A549 (cell line): ENCODE data around the gene PALS1. TPM values are rescaled to one million over a fixed set of nuclear protein-coding genes. Genes with fewer than 3 reads are reported as not detected.
A peak's percentile ranks its signal among the peaks of the same experiment; 100 is the strongest.

Experiments used
- ATAC-seq, 2 experiments: fragments of 200-7000 bp in 1 of 2; fragments of >200 bp in 1 of 2; cut with Nextera tagmentation in 1 of 2; cut with Tn5 transposase in 1 of 2; 3 replicates each; pipeline versions ENCODE4 v1.8.0 to v1.9.1; 2018 to 2020; ENCODE audit warnings: mild to moderate bottlenecking in 1 of 2, moderate library complexity in 1 of 2
- CTCF ChIA-PET: fragments of 300-600 bp; sonication (Branson Sonifier 250); formaldehyde crosslinking; extraction: SDS; loops from one replicate; lab custom pipeline; 2021; ENCODE audit warnings: antibody characterized with exemption, inconsistent platforms; lab: Yijun Ruan, JAX
- POLR2A ChIA-PET: fragments of 350-600 bp; formaldehyde crosslinking; extraction: SDS; loops from one replicate; lab custom pipeline; 2021; ENCODE audit warnings: antibody characterized with exemption, inconsistent platforms; lab: Yijun Ruan, JAX
- DNase-seq, 2 experiments: peaks; one replicate each; pipeline versions ENCODE4 v3.0.0 to v3.0.0-alpha.2; 2011 to 2016; ENCODE audit warnings: low read depth in 1 of 2, low spot score in 1 of 2
- FAIRE-seq: peaks from 2 replicates; lab custom pipeline; 2011; peaks lifted over from hg19 to GRCh38; lab: Jason Lieb, UNC
- H3K27ac ChIP-seq, 2 experiments: fragments of >200 bp; sonication (Bioruptor Twin); formaldehyde crosslinking; 3 replicates each; pipeline ENCODE4 v1.5.1; 2016 to 2017
- H3K4me1 ChIP-seq: fragments of >200 bp; sonication (Bioruptor Twin); formaldehyde crosslinking; 3 replicates; pipeline ENCODE4 v1.6.1; 2016
- H3K4me2 ChIP-seq: fragments of >200 bp; sonication (Bioruptor Twin); formaldehyde crosslinking; 3 replicates; pipeline ENCODE4 v1.6.1; 2016
- H3K4me3 ChIP-seq: fragments of >200 bp; sonication (Bioruptor Twin); formaldehyde crosslinking; 3 replicates; pipeline ENCODE4 v1.5.1; 2016
- H3K9me3 ChIP-seq: fragments of >200 bp; sonication (Bioruptor Twin); formaldehyde crosslinking; 3 replicates; pipeline ENCODE4 v1.6.1; 2016
- BHLHE40 ChIP-seq: IDR thresholded peaks from 2 replicates; pipeline ENCODE4 v1.6.1; 2012; ENCODE audit warnings: low read depth, low read length, inconsistent platforms
- CHD2 ChIP-seq: fragments of 150-350 bp; IDR thresholded peaks from 2 replicates; pipeline ENCODE4 v1.6.1; 2014; ENCODE audit warnings: low read length; ENCODE audit not compliant: partially characterized antibody
- CHD4 ChIP-seq: fragments of 200-600 bp; sonication (generic); IDR thresholded peaks from 2 replicates; pipeline ENCODE4 v1.6.1; 2016; ENCODE audit warnings: antibody characterized with exemption, mild to moderate bottlenecking, borderline replicate concordance
- E2F6 ChIP-seq: IDR thresholded peaks from 2 replicates; pipeline ENCODE4 v1.6.1; 2012; ENCODE audit warnings: low read depth, borderline replicate concordance
- FOSL2 ChIP-seq, 2 experiments: fragments of 450-650 bp in 1 of 2; fragments of >200 bp in 1 of 2; sonication (Bioruptor Twin) in 1 of 2; formaldehyde crosslinking; IDR thresholded peaks; 2 replicates each; pipeline versions ENCODE4 v1.5.0 to v1.6.1; 2016 to 2020; ENCODE audit warnings: mild to moderate bottlenecking in 1 of 2, moderate library complexity in 1 of 2
- HEYL ChIP-seq: fragments of 250-450 bp; sonication (Bioruptor Pico); IDR thresholded peaks from 2 replicates; pipeline ENCODE4 v1.8.0; 2021; ENCODE audit warnings: mild to moderate bottlenecking, moderate library complexity
- HOXB5 ChIP-seq: fragments of 250-450 bp; sonication (Bioruptor Pico); IDR thresholded peaks from 2 replicates; pipeline ENCODE4 v1.5.0; 2020; ENCODE audit warnings: mild to moderate bottlenecking, moderate library complexity
- JUN ChIP-seq, 2 experiments: fragments of >200 bp; sonication (Bioruptor Twin); formaldehyde crosslinking; IDR thresholded peaks; 2 replicates in 1 of 2; 3 replicates in 1 of 2; pipeline ENCODE4 v1.6.1; 2016 to 2017
- JUNB ChIP-seq: fragments of >200 bp; sonication (Bioruptor Twin); formaldehyde crosslinking; IDR thresholded peaks from 2 replicates; pipeline ENCODE4 v1.6.1; 2016
- KDM1A ChIP-seq: fragments of 200-600 bp; sonication (generic); IDR thresholded peaks from 2 replicates; pipeline ENCODE4 v1.6.1; 2016; ENCODE audit warnings: low read depth, mild to moderate bottlenecking
- MYC ChIP-seq: IDR thresholded peaks from 2 replicates; pipeline ENCODE4 v1.6.1; 2012; ENCODE audit warnings: mild to moderate bottlenecking, inconsistent platforms, low read length, improper control_type of control experiment, borderline replicate concordance
- NPAS2 ChIP-seq: fragments of 250-450 bp; sonication (Bioruptor Pico); IDR thresholded peaks from 2 replicates; pipeline ENCODE4 v1.8.0; 2022; ENCODE audit warnings: mild to moderate bottlenecking, moderate library complexity, borderline replicate concordance
- NR3C1 ChIP-seq: fragments of >200 bp; sonication (Bioruptor Twin); formaldehyde crosslinking; IDR thresholded peaks from 3 replicates; pipeline ENCODE4 v1.6.1; 2017
- PHF8 ChIP-seq: fragments of 200-600 bp; sonication (generic); IDR thresholded peaks from 2 replicates; pipeline ENCODE4 v1.6.1; 2016; ENCODE audit warnings: low read depth, mild to moderate bottlenecking, antibody characterized with exemption, moderate library complexity, borderline replicate concordance
- RAD21 ChIP-seq, 2 experiments: fragments of >200 bp in 1 of 2; sonication (Bioruptor Twin) in 1 of 2; formaldehyde crosslinking in 1 of 2; IDR thresholded peaks in 1 of 2; conservative IDR thresholded peaks in 1 of 2; 2 replicates in 1 of 2; 3 replicates in 1 of 2; pipeline ENCODE4 v1.6.1; 2012 to 2018; ENCODE audit warnings: inconsistent platforms in 1 of 2
- RFX5 ChIP-seq: fragments of 450-650 bp; IDR thresholded peaks from 2 replicates; pipeline ENCODE4 v1.7.1; 2014; ENCODE audit warnings: antibody characterized with exemption, mild to moderate bottlenecking, moderate library complexity
- RNF2 ChIP-seq: fragments of 200-600 bp; sonication (generic); IDR thresholded peaks from 2 replicates; pipeline ENCODE4 v1.6.1; 2016; ENCODE audit warnings: low read depth, mild to moderate bottlenecking, antibody characterized with exemption, moderate library complexity, borderline replicate concordance
- SMC3 ChIP-seq: fragments of >200 bp; sonication (Bioruptor Twin); formaldehyde crosslinking; IDR thresholded peaks from 3 replicates; pipeline ENCODE4 v1.6.1; 2018; ENCODE audit warnings: inconsistent platforms
- SREBF2 ChIP-seq: fragments of 450-650 bp; IDR thresholded peaks from 2 replicates; pipeline ENCODE4 v1.6.1; 2014; ENCODE audit warnings: mild to moderate bottlenecking, moderate library complexity
- TP53 ChIP-seq: fragments of 250-450 bp; sonication (Bioruptor Pico); IDR thresholded peaks from 2 replicates; pipeline ENCODE4 v1.5.0; 2021; ENCODE audit warnings: mild to moderate bottlenecking, moderate library complexity
- ZC3H11A ChIP-seq: fragments of 450-650 bp; IDR thresholded peaks from 2 replicates; pipeline ENCODE4 v1.6.1; 2014; ENCODE audit warnings: antibody characterized with exemption, mild to moderate bottlenecking
- ZFP36 ChIP-seq: fragments of 450-650 bp; IDR thresholded peaks from 2 replicates; pipeline ENCODE4 v1.6.1; 2014; ENCODE audit warnings: borderline replicate concordance; ENCODE audit not compliant: partially characterized antibody
- WGBS: methylation state at CpG from one replicate; pipeline ENCODE4 v1.1.6; 2017; ENCODE audit errors: missing lambda C conversion rate; 5-methylcytosine and 5-hydroxymethylcytosine counted together
- polyA plus RNA-seq, 4 experiments: library from polyadenylated mRNA; depleted of rRNA in 3 of 4; stranded (reverse); fragments of >200 nt; fragmentation: RNase III in 1 of 4; extraction: RNeasy Plus Mini Kit Qiagen cat#74134 plus additional on column Dnase treatment in 1 of 4; gene quantifications; 2 replicates in 3 of 4; 3 replicates in 1 of 4; pipeline ENCODE4 v1.2.3, GENCODE V29; 2011 to 2017
- TF ChIP-seq, protein P1 (sequence below): fragments of 250-450 bp; sonication (Bioruptor Pico); IDR thresholded peaks from 2 replicates; pipeline ENCODE4 v1.5.0; 2020; ENCODE audit warnings: low read depth, mild to moderate bottlenecking, moderate library complexity
- TF ChIP-seq, protein P2 (sequence below): fragments of >200 bp; sonication (Bioruptor Twin); formaldehyde crosslinking; IDR thresholded peaks from 3 replicates; pipeline ENCODE4 v1.5.1; 2016
- TF ChIP-seq, protein P3 (sequence below): fragments of 150-350 bp; IDR thresholded peaks from 2 replicates; pipeline ENCODE4 v1.6.1; 2014; ENCODE audit warnings: low read depth, mild to moderate bottlenecking, low read length
- TF ChIP-seq, protein P4 (sequence below): fragments of >200 bp; sonication (Bioruptor Twin); formaldehyde crosslinking; IDR thresholded peaks from 2 replicates; pipeline ENCODE4 v1.6.1; 2016
- TF ChIP-seq, protein P5 (sequence below): IDR thresholded peaks from 2 replicates; pipeline ENCODE4 v1.6.1; 2012

PALS1 gene
- polyA plus RNA-seq, 2 of the 4 experiments (the other 2 are of a cell fraction), result 23.4 to 32.6 TPM

- no peak overlapping the region for H3K27ac ChIP-seq
- ChIA-PET CTCF (interaction anchor here (0.8 to 1.8 kb wide), 3 partner anchors 24 to 66 kb away, joined by 4 to 5 read pairs (median 5); no protein-coding TSS in a partner anchor), POLR2A (interaction anchor here (0.6 to 0.9 kb wide), 2 partner anchors 8 to 1799 kb away, joined by 3 to 4 read pairs; no protein-coding TSS in a partner anchor)
- ATAC-seq, result no peak
- peaks cover 3% of the 10 kb centered on the region; the same call in 2 of the 3 replicates for H3K4me1 ChIP-seq
- DNase-seq, result no peak
- no peaks in the 10 kb centered on the region for H3K9me3 ChIP-seq
- no peak overlapping the region for H3K4me3 ChIP-seq
- no peak overlapping the region for H3K4me2 ChIP-seq
- WGBS, result 60% methylated on average over 2 of the region's 2 CpGs
- no peak for TF ChIP-seq RNF2
- no peak for TF ChIP-seq HEYL (CRISPR knock-in tag)
- no peak for TF ChIP-seq FOSL2 (IDR thresholded peaks at IDR 0.05)
- no peak for TF ChIP-seq FOSL2 (CRISPR knock-in tag; IDR thresholded peaks at IDR 0.05)
- TF ChIP-seq ZFP36, result no peak
- no peak for TF ChIP-seq KDM1A
- no peak for TF ChIP-seq BHLHE40
- TF ChIP-seq NR3C1, result no peak
- TF ChIP-seq SREBF2, result no peak
- TF ChIP-seq, protein P1, sequence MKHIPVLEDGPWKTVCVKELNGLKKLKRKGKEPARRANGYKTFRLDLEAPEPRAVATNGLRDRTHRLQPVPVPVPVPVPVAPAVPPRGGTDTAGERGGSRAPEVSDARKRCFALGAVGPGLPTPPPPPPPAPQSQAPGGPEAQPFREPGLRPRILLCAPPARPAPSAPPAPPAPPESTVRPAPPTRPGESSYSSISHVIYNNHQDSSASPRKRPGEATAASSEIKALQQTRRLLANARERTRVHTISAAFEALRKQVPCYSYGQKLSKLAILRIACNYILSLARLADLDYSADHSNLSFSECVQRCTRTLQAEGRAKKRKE (CRISPR knock-in tag), result no peak
- no peak for TF ChIP-seq NPAS2 (CRISPR knock-in tag)
- TF ChIP-seq JUNB, result no peak
- TF ChIP-seq, protein P2, sequence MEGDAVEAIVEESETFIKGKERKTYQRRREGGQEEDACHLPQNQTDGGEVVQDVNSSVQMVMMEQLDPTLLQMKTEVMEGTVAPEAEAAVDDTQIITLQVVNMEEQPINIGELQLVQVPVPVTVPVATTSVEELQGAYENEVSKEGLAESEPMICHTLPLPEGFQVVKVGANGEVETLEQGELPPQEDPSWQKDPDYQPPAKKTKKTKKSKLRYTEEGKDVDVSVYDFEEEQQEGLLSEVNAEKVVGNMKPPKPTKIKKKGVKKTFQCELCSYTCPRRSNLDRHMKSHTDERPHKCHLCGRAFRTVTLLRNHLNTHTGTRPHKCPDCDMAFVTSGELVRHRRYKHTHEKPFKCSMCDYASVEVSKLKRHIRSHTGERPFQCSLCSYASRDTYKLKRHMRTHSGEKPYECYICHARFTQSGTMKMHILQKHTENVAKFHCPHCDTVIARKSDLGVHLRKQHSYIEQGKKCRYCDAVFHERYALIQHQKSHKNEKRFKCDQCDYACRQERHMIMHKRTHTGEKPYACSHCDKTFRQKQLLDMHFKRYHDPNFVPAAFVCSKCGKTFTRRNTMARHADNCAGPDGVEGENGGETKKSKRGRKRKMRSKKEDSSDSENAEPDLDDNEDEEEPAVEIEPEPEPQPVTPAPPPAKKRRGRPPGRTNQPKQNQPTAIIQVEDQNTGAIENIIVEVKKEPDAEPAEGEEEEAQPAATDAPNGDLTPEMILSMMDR, result no peak
- no peak for TF ChIP-seq HOXB5 (CRISPR knock-in tag)
- TF ChIP-seq ZC3H11A, result no peak
- no peak for FAIRE-seq
Measured at GRCh38 chr14:67232621-67233020, 8.6 kb upstream of the PALS1 start.

GRCh38 chr14:67237591-67237990 lies 3.6 kb upstream of the PALS1 start:
- H3K9me3 ChIP-seq, result no peaks in the 10 kb centered on the region
- CTCF ChIA-PET, result interaction anchor here (0.9 to 2.1 kb wide), 2 partner anchors 14 to 49 kb away, joined by 3 to 8 read pairs; no protein-coding TSS in a partner anchor
- no peak for FAIRE-seq
- POLR2A ChIA-PET, result interaction anchor here (0.7 kb wide), 1 partner anchor 39 kb away, joined by 5 read pairs; no protein-coding TSS in a partner anchor
- no peak for TF ChIP-seq E2F6
- TF ChIP-seq ZC3H11A, result no peak
- TF ChIP-seq CHD4, result no peak
- TF ChIP-seq JUN (IDR thresholded peaks at IDR 0.05), result no peak
- TF ChIP-seq SREBF2, result no peak
- TF ChIP-seq, protein P3, sequence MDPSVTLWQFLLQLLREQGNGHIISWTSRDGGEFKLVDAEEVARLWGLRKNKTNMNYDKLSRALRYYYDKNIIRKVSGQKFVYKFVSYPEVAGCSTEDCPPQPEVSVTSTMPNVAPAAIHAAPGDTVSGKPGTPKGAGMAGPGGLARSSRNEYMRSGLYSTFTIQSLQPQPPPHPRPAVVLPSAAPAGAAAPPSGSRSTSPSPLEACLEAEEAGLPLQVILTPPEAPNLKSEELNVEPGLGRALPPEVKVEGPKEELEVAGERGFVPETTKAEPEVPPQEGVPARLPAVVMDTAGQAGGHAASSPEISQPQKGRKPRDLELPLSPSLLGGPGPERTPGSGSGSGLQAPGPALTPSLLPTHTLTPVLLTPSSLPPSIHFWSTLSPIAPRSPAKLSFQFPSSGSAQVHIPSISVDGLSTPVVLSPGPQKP, result no peak
- TF ChIP-seq PHF8, result no peak
- no peak for TF ChIP-seq CHD2
- no peak for TF ChIP-seq TP53 (CRISPR knock-in tag)
- TF ChIP-seq MYC, result no peak
- TF ChIP-seq, protein P4, sequence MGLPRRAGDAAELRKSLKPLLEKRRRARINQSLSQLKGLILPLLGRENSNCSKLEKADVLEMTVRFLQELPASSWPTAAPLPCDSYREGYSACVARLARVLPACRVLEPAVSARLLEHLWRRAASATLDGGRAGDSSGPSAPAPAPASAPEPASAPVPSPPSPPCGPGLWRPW, result no peak
- no peak for TF ChIP-seq SMC3
- TF ChIP-seq, protein P5, sequence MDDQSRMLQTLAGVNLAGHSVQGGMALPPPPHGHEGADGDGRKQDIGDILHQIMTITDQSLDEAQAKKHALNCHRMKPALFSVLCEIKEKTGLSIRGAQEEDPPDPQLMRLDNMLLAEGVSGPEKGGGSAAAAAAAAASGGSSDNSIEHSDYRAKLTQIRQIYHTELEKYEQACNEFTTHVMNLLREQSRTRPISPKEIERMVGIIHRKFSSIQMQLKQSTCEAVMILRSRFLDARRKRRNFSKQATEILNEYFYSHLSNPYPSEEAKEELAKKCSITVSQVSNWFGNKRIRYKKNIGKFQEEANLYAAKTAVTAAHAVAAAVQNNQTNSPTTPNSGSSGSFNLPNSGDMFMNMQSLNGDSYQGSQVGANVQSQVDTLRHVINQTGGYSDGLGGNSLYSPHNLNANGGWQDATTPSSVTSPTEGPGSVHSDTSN, result no peak
- TF ChIP-seq RAD21 (conservative IDR thresholded peaks at IDR 0.05 in 1 of 2, IDR thresholded peaks at IDR 0.05 in 1 of 2), result no peak
- no peak for TF ChIP-seq RFX5
- DNase-seq, result no peak
- ATAC-seq, result no peak
- peaks cover 11% of the 10 kb centered on the region; the same call in 2 of the 3 replicates for H3K4me1 ChIP-seq
- 0 out of 6 replicates have a peak overlapping the region, but pooled peaks of 1 of the 2 experiments have one; percentile 2 for H3K27ac ChIP-seq
- H3K4me2 ChIP-seq, result 0 out of 3 replicates have a peak overlapping the region, but pooled peaks have one; percentile 18
- WGBS, result 8% methylated on average over 1 of the region's 1 CpG
- no peak overlapping the region for H3K4me3 ChIP-seq
